Trophoblast cell (in vitro differentiated cells and primary cell): ENCODE results near the gene TNIK.
"Not testable (repeated sequence)": the region's sequence is repeated elsewhere in the genome, so short reads cannot be mapped to it uniquely, and the experiment has no call there.

Experiments used
- DNase-seq, 2 donors: peaks; one replicate each; pipeline ENCODE4 v3.0.0-alpha.2; 2016
- H2AFZ ChIP-seq: 2 replicates; pipeline ENCODE4 v1.6.1; 2013; ENCODE audit warnings: low read length, moderate library complexity, mild to moderate bottlenecking; ENCODE audit not compliant: insufficient read depth, poor library complexity
- H2AK5ac ChIP-seq: 2 replicates; pipeline ENCODE4 v1.6.1; 2013; ENCODE audit warnings: mild to moderate bottlenecking, low read length
- H2BK120ac ChIP-seq: 2 replicates; pipeline ENCODE4 v1.6.1; 2013; ENCODE audit warnings: low read length, mild to moderate bottlenecking, moderate library complexity; ENCODE audit not compliant: insufficient read depth, poor library complexity
- H2BK12ac ChIP-seq: 2 replicates; pipeline ENCODE4 v1.6.1; 2013; ENCODE audit warnings: mild to moderate bottlenecking, low read length, moderate library complexity
- H2BK5ac ChIP-seq: 2 replicates; pipeline ENCODE4 v1.6.1; 2013; ENCODE audit warnings: low read length, low read depth, moderate library complexity, mild to moderate bottlenecking; ENCODE audit not compliant: poor library complexity
- H3K14ac ChIP-seq: 2 replicates; pipeline ENCODE4 v1.6.1; 2013; ENCODE audit warnings: mild to moderate bottlenecking, low read length
- H3K18ac ChIP-seq: 2 replicates; pipeline ENCODE4 v1.6.1; 2013; ENCODE audit warnings: mild to moderate bottlenecking, low read length
- H3K23ac ChIP-seq: 2 replicates; pipeline ENCODE4 v1.6.1; 2013; ENCODE audit warnings: low read length
- H3K27ac ChIP-seq: 2 replicates; pipeline ENCODE4 v1.5.1; 2013; ENCODE audit warnings: low read depth, mild to moderate bottlenecking, inconsistent platforms, low read length, moderate library complexity
- H3K27me3 ChIP-seq: 2 replicates; pipeline ENCODE4 v1.6.1; 2013; ENCODE audit warnings: inconsistent platforms, mild to moderate bottlenecking, low read length, moderate library complexity; ENCODE audit not compliant: insufficient read depth
- H3K36me3 ChIP-seq, 2 experiments: 1 replicate in 1 of 2; 2 replicates in 1 of 2; pipeline ENCODE4 v1.6.1; 2013; ENCODE audit warnings: low read length in 2 of 2, mild to moderate bottlenecking in 2 of 2, moderate library complexity in 1 of 2; ENCODE audit not compliant: insufficient read depth in 2 of 2, control insufficient read depth in 1 of 2
- H3K4ac ChIP-seq: 2 replicates; pipeline ENCODE4 v1.6.1; 2013; ENCODE audit warnings: low read depth, mild to moderate bottlenecking, low read length, moderate library complexity
- H3K4me1 ChIP-seq, 2 experiments: 1 replicate in 1 of 2; 2 replicates in 1 of 2; pipeline ENCODE4 v1.6.1; 2013; ENCODE audit warnings: low read length in 2 of 2, mild to moderate bottlenecking in 2 of 2, moderate library complexity in 1 of 2; ENCODE audit not compliant: insufficient read depth in 2 of 2, control insufficient read depth in 1 of 2
- H3K4me2 ChIP-seq: 2 replicates; pipeline ENCODE4 v1.6.1; 2013; ENCODE audit warnings: inconsistent platforms, mild to moderate bottlenecking, low read length, moderate library complexity
- H3K4me3 ChIP-seq: 2 replicates; pipeline ENCODE4 v1.5.1; 2013; ENCODE audit warnings: mild to moderate bottlenecking, low read depth, low read length, inconsistent platforms
- H3K79me1 ChIP-seq: one replicate; pipeline ENCODE4 v1.6.1; 2013; ENCODE audit warnings: low read length
- H3K79me2 ChIP-seq: 2 replicates; pipeline ENCODE4 v1.6.1; 2013; ENCODE audit warnings: low read length, mild to moderate bottlenecking; ENCODE audit not compliant: control insufficient read depth, insufficient read depth, poor library complexity
- H3K9ac ChIP-seq: 2 replicates; pipeline ENCODE4 v1.6.1; 2013; ENCODE audit warnings: mild to moderate bottlenecking, low read length
- H3K9me3 ChIP-seq: 2 replicates; pipeline ENCODE4 v1.6.1; 2013; ENCODE audit warnings: low read depth, mild to moderate bottlenecking, control low read depth, inconsistent platforms, low read length; ENCODE audit not compliant: insufficient read depth
- H4K12ac ChIP-seq: 2 replicates; pipeline ENCODE4 v1.6.1; 2013; ENCODE audit warnings: low read depth, mild to moderate bottlenecking, low read length, moderate library complexity
- H4K8ac ChIP-seq: 2 replicates; pipeline ENCODE4 v1.6.1; 2013; ENCODE audit warnings: low read depth, mild to moderate bottlenecking, low read length, moderate library complexity
- H4K91ac ChIP-seq: one replicate; pipeline ENCODE4 v1.6.1; 2013; ENCODE audit warnings: low read depth, mild to moderate bottlenecking, low read length, moderate library complexity
- WGBS: extraction: QIAGEN DNeasy Blood & Tissue Kit; methylation state at CpG from one replicate; pipeline ENCODE4 v1.1.7; 2013; ENCODE audit warnings: missing lambda C conversion rate; ENCODE audit not compliant: insufficient read length, insufficient coverage; ENCODE audit errors: extremely low coverage; 5-methylcytosine and 5-hydroxymethylcytosine counted together

Gene TNIK

GRCh38 chr3:171428321-171428787 lies 31.9 kb downstream of the TNIK start:
- no peak overlapping the region for H2BK120ac ChIP-seq
- no peak overlapping the region for H2AK5ac ChIP-seq
- no peak overlapping the region for H2AFZ ChIP-seq
- H3K9ac ChIP-seq = no peak overlapping the region
- no peak overlapping the region for H3K14ac ChIP-seq
- H3K4me1 ChIP-seq = no peaks in the 10 kb centered on the region
- H3K4me3 ChIP-seq = no peak overlapping the region
- no peak overlapping the region for H3K23ac ChIP-seq
- H3K27ac ChIP-seq = no peak overlapping the region
- no peak overlapping the region for H2BK12ac ChIP-seq
- no peak overlapping the region for H4K8ac ChIP-seq
- H4K91ac ChIP-seq = no peak overlapping the region
- H2BK5ac ChIP-seq = no peak overlapping the region
- H3K18ac ChIP-seq = no peak overlapping the region
- H3K4ac ChIP-seq = no peak overlapping the region
- H3K79me1 ChIP-seq = no peaks in the 10 kb centered on the region
- no peaks in the 10 kb centered on the region for H3K79me2 ChIP-seq
- DNase-seq = no peak
- no peak overlapping the region for H4K12ac ChIP-seq
- H3K9me3 ChIP-seq = no peaks in the 10 kb centered on the region
- no CpG with 5 or more reads among the region's 4 CpGs for WGBS
- no peak overlapping the region for H3K4me2 ChIP-seq
- no peaks in the 10 kb centered on the region for H3K27me3 ChIP-seq
- no peaks in the 10 kb centered on the region for H3K36me3 ChIP-seq

- no peaks in the 10 kb centered on the region for H3K9me3 ChIP-seq
- DNase-seq = no peak
- no peak overlapping the region for H3K27ac ChIP-seq
- H2BK12ac ChIP-seq = no peak overlapping the region
- H3K4me3 ChIP-seq = no peak overlapping the region
- no peaks in the 10 kb centered on the region for H3K79me2 ChIP-seq
- H2BK5ac ChIP-seq = no peak overlapping the region
- WGBS = no CpG with 5 or more reads among the region's 4 CpGs
- H3K18ac ChIP-seq = no peak overlapping the region
- H3K9ac ChIP-seq = no peak overlapping the region
- H3K4me1 ChIP-seq = no peaks in the 10 kb centered on the region
- H3K36me3 ChIP-seq = no peaks in the 10 kb centered on the region
- H3K4me2 ChIP-seq = no peak overlapping the region
- H4K8ac ChIP-seq = no peak overlapping the region
- H2AK5ac ChIP-seq = no peak overlapping the region
- no peak overlapping the region for H2AFZ ChIP-seq
- no peaks in the 10 kb centered on the region for H3K79me1 ChIP-seq
- H3K14ac ChIP-seq = no peak overlapping the region
- no peak overlapping the region for H4K91ac ChIP-seq
- no peak overlapping the region for H4K12ac ChIP-seq
- no peaks in the 10 kb centered on the region for H3K27me3 ChIP-seq
- no peak overlapping the region for H2BK120ac ChIP-seq
- no peak overlapping the region for H3K23ac ChIP-seq
- H3K4ac ChIP-seq = no peak overlapping the region
These were observed 32.4 kb downstream of the TNIK start for GRCh38 chr3:171427771-171428320.

- DNase-seq, H3K27ac ChIP-seq, H2BK12ac ChIP-seq, H2AK5ac ChIP-seq, H3K23ac ChIP-seq, H3K4me3 ChIP-seq, H3K14ac ChIP-seq, H4K8ac ChIP-seq, H4K12ac ChIP-seq, H4K91ac ChIP-seq, H3K9me3 ChIP-seq, H2BK5ac ChIP-seq, H3K36me3 ChIP-seq, H3K4ac ChIP-seq, H3K18ac ChIP-seq, H3K27me3 ChIP-seq, H3K9ac ChIP-seq, H3K79me1 ChIP-seq, H3K79me2 ChIP-seq, H2BK120ac ChIP-seq, H3K4me1 ChIP-seq, H3K4me2 ChIP-seq, H2AFZ ChIP-seq: not testable (repeated sequence)
- WGBS = no CpG with 5 or more reads among the region's 2 CpGs
These were observed 36.1 kb downstream of the TNIK start for GRCh38 chr3:171424063-171424462.

- H3K18ac ChIP-seq, H3K23ac ChIP-seq, H2BK12ac ChIP-seq, H3K4me2 ChIP-seq, DNase-seq, H4K12ac ChIP-seq, H3K36me3 ChIP-seq, H3K4ac ChIP-seq, H2BK5ac ChIP-seq, H4K8ac ChIP-seq, H4K91ac ChIP-seq, H3K79me2 ChIP-seq, H3K79me1 ChIP-seq, H3K4me3 ChIP-seq, H3K9me3 ChIP-seq, H2BK120ac ChIP-seq, H3K27me3 ChIP-seq, H2AK5ac ChIP-seq, H3K9ac ChIP-seq, H3K14ac ChIP-seq, H3K4me1 ChIP-seq, H2AFZ ChIP-seq, H3K27ac ChIP-seq: not testable (repeated sequence)
- no CpG with 5 or more reads among the region's 2 CpGs for WGBS
These were observed 37.4 kb downstream of the TNIK start for GRCh38 chr3:171422855-171423254.
